GM12801 (cell line): ENCODE data around the gene SHISA6.

Experiments
- TF ChIP-seq, protein P1 (sequence below): IDR thresholded peaks from one replicate; pipeline ENCODE4 v1.5.1; 2011; ENCODE audit warnings: control low read depth; ENCODE audit not compliant: insufficient read length; ENCODE audit errors: extremely low read depth

SHISA6 gene

DNA sequence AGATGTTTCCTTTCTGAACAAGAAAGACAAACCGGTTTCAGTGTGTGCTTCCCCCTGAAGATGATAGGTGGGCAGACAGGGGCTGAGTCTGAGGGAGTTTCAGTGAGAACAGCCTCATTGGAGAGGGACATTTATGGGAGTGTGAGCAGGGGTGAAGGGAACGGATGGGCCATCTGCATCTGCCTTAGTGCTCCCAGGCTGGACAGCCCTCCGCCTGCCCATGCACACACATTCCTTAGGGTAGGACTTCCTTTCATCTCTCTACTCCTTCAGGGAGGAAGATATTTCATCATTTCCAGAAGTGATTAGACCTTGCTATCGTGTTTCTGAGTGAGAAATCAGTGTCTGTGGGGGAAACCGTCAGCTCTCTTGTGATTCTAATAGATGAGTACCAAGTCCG lies 3.8 kb downstream of the SHISA6 start:
- TF ChIP-seq, protein P1, sequence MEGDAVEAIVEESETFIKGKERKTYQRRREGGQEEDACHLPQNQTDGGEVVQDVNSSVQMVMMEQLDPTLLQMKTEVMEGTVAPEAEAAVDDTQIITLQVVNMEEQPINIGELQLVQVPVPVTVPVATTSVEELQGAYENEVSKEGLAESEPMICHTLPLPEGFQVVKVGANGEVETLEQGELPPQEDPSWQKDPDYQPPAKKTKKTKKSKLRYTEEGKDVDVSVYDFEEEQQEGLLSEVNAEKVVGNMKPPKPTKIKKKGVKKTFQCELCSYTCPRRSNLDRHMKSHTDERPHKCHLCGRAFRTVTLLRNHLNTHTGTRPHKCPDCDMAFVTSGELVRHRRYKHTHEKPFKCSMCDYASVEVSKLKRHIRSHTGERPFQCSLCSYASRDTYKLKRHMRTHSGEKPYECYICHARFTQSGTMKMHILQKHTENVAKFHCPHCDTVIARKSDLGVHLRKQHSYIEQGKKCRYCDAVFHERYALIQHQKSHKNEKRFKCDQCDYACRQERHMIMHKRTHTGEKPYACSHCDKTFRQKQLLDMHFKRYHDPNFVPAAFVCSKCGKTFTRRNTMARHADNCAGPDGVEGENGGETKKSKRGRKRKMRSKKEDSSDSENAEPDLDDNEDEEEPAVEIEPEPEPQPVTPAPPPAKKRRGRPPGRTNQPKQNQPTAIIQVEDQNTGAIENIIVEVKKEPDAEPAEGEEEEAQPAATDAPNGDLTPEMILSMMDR: no peak

DNA sequence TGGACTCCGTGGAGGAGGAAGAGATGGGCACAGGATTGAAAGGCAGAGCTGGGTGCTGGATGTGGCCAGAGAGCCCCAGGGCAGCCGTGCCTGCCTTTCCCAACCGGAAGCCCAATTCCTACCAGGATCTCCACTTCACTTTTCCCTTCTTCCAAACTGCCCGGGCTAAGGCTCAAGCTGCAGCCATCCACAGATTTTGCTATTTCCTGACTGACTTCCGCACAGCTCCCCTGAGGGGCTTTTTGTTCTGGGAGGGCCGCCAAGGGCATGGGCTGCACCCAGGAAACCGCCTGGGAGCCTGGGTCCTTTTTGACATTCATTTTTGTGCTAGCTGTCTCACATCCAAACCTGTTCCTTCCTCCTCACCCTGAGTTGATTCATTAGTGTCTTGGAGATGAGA lies 4.2 kb downstream of the SHISA6 start:
- TF ChIP-seq, protein P1: no peak

GRCh38 chr17:11245791-11246190 lies 4.8 kb downstream of the SHISA6 start:
- TF ChIP-seq, protein P1: no peak

DNA sequence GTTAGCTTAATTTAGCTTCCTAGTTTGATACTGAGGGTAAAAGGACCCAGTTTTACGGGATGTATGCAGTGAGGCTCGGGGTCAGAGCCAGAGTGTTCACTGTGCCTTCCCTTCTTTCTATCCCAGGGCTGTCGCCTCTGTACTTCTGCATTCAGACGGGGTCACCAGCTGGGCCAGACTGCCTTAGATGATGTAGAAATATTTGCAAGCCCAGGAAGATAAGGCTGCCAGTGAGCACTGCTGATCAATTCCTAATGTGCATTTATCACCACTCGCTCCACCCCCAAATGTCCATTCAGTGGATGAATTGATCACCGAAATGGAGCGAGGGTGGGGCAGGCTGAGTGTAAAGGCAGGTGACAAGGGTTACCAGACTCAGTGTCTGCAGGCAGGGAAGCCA lies 9.1 kb downstream of the SHISA6 start:
- TF ChIP-seq, protein P1: no peak

DNA sequence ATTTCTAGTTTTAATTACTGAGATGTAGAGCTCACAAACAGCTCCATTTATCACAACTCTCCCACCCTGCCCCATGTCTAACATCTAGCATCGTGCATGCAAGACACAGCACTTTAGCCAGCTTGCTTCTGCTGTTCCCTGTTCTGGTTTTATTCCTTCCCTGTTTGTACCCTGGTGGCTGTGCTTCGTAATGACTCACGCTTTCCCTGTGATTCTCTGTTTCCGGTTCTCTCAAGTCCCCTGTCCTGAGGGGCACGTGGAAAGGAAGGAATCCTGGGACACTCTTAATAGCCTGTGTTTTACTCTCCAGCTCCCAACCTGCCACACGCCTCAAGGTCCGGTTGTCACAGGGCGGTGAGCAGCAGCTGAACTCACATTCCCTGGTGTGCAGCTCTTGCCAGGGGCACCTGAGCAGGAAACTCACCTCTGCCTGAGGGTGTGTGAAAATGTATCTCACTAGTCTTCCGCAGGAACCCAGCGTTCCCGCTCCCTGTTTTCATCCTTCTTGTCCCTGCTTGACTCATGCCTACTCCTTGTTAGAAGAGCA lies 10.6 kb downstream of the SHISA6 start:
- TF ChIP-seq, protein P1: no peak

DNA sequence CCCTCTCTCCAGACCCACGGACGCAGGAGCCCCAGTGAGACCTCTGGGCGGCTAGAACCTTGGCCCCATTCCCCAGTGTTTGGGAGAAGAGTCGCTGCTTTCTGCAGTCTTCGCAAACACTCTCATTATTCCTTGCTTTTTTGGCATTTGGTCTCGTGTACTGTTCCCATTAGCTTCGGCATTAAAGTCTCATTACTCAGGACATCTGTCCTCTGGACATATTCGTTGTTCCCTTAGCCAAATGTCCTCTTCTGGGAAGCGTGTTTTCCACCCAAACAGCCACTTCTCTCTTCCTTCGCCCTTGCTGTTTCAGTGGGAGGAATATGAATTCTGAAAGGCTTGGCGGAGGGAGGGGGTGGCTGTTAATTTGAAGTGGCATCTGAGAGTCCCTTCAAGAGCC lies 11.1 kb downstream of the SHISA6 start:
- TF ChIP-seq, protein P1: no peak

GRCh38 chr17:11256877-11257276 lies 15.9 kb downstream of the SHISA6 start:
- TF ChIP-seq, protein P1: no peak

GRCh38 chr17:11264183-11264871 lies 23.3 kb downstream of the SHISA6 start:
- TF ChIP-seq, protein P1: no peak
